Measurements from ENCODE around the gene DNAAF1.

The DNAAF1 gene

GRCh38 chr16:84124257-84125073 lies 20.6 kb upstream of the DNAAF1 start:
- no peak for DNase-seq

- DNase-seq, result no peak
These were observed 14.0 kb upstream of the DNAAF1 start for GRCh38 chr16:84131117-84131516.

GRCh38 chr16:84132527-84133285 lies 12.4 kb upstream of the DNAAF1 start:
- DNase-seq, result no peak

- DNase-seq, result no peak
These were observed 8.6 kb upstream of the DNAAF1 start for GRCh38 chr16:84136331-84137125.

- DNase-seq, result no peak
These were observed 7.8 kb upstream of the DNAAF1 start for GRCh38 chr16:84137287-84137686.

- DNase-seq, result no peak
These were observed 7.2 kb upstream of the DNAAF1 start for GRCh38 chr16:84137769-84138357.

GRCh38 chr16:84138500-84138823 lies 6.6 kb upstream of the DNAAF1 start:
- no peak for DNase-seq

GRCh38 chr16:84138824-84139627 lies 6.1 kb upstream of the DNAAF1 start:
- no peak for DNase-seq

GRCh38 chr16:84139628-84140258 lies 5.4 kb upstream of the DNAAF1 start:
- no peak for DNase-seq

- DNase-seq, result no peak
These were observed 3.9 kb upstream of the DNAAF1 start for GRCh38 chr16:84141143-84141670.

GRCh38 chr16:84143081-84143480 lies 2.0 kb upstream of the DNAAF1 start:
- no peak for DNase-seq

- no peak for DNase-seq
These were observed 1.3 kb upstream of the DNAAF1 start for GRCh38 chr16:84143784-84144199.

- DNase-seq, result no peak
These were observed 774 bp upstream of the DNAAF1 start for GRCh38 chr16:84144209-84144858.

GRCh38 chr16:84150926-84151325 lies 5.8 kb downstream of the DNAAF1 start:
- DNase-seq, result no peak

GRCh38 chr16:84153660-84154214 lies 8.6 kb downstream of the DNAAF1 start:
- DNase-seq, result no peak

GRCh38 chr16:84155226-84155625 lies 10.1 kb downstream of the DNAAF1 start:
- no peak for DNase-seq

- no peak for DNase-seq
These were observed 10.7 kb downstream of the DNAAF1 start for GRCh38 chr16:84155771-84156170.

GRCh38 chr16:84156342-84156784 lies 11.3 kb downstream of the DNAAF1 start:
- DNase-seq, result no peak

GRCh38 chr16:84159007-84159406 lies 13.9 kb downstream of the DNAAF1 start:
- no peak for DNase-seq

GRCh38 chr16:84159800-84160199 lies 14.7 kb downstream of the DNAAF1 start:
- DNase-seq, result no peak

GRCh38 chr16:84161037-84161436 lies 15.9 kb downstream of the DNAAF1 start:
- no peak for DNase-seq

Data from amniotic stem cell (primary cell).